CD4-positive, alpha-beta T cell treated with Interleukin-17A for 4 hours (primary cell): ENCODE measurements around the gene SLC25A41.
"Not testable (repeated sequence)": the region's sequence is repeated elsewhere in the genome, so short reads cannot be mapped to it uniquely, and the experiment has no call there.

Source experiments
- DNase-seq: peaks from one replicate; pipeline ENCODE4 v3.0.0-alpha.2; 2020; ENCODE audit warnings: mixed read lengths

The SLC25A41 gene

GRCh38 chr19:6459262-6460098, 25.9 kb upstream of the SLC25A41 start, which contains the start of gene SLC25A23:
SLC25A23 (minus strand) TSS chr19:6459792; CDS start chr19:6459628, 164 bp downstream.
- peak; percentile 81 for DNase-seq

GRCh38 chr19:6458695-6459261, 25.2 kb upstream of the SLC25A41 start:
- no peak for DNase-seq

- no peak for DNase-seq
Measured at GRCh38 chr19:6457958-6458694, 24.6 kb upstream of the SLC25A41 start.

DNA sequence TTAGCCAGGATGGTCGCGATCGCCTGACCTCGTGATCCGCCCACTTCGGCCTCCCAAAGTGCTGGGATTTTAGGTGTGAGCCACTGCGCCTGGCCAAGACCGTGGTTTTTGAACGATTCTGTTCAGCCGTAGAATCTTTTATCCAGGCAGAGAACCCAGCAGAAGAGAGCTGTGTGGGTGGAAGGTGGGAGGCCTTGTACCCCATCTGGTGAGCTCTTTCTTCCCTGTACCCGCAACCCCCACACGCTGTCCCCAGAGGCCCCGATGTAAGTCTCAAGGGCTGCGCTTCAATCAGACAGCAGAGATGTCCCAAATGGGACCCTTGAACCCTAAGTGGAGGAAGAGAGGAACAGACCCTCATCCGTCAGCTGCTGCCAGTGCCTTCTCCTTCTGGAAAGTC, 22.4 kb upstream of the SLC25A41 start:
- DNase-seq: no peak

DNA sequence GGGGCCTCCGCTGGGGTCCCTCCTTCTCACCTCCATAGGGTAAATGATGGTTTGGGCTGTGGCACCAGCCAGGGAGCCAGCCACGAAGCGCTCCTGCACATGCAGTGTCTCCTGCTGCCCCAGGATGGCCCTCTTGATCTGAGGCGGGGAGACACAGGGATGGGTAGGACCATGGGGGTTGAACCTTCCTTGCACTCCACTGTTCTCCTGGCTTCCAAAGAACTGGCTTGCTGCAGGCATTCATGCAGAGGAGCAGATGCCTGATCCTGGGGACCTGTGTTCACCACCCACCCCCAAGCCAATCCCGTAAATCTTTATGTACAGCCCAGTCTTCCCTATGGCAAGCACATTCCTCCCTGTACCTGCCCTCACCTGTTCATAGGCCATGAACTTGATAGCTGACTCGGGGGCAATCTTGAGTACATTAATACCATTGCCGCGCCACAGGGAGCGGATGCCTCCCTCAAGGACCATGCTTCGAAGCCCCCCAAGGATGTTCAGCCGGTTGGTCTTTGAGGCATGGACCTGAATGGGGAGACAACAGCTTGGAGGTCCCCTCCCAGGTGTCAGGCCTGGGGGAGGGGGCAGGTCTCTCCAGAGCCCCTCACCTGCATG, 20.5 kb upstream of the SLC25A41 start:
- no peak for DNase-seq

- no peak for DNase-seq
Measured at GRCh38 chr19:6452899-6453298, 19.3 kb upstream of the SLC25A41 start.

- no peak for DNase-seq
Measured at GRCh38 chr19:6452223-6452614, 18.7 kb upstream of the SLC25A41 start.

GRCh38 chr19:6451583-6452222, 18.1 kb upstream of the SLC25A41 start:
- DNase-seq: no peak

GRCh38 chr19:6450166-6450565, 16.6 kb upstream of the SLC25A41 start:
- DNase-seq: no peak

DNA sequence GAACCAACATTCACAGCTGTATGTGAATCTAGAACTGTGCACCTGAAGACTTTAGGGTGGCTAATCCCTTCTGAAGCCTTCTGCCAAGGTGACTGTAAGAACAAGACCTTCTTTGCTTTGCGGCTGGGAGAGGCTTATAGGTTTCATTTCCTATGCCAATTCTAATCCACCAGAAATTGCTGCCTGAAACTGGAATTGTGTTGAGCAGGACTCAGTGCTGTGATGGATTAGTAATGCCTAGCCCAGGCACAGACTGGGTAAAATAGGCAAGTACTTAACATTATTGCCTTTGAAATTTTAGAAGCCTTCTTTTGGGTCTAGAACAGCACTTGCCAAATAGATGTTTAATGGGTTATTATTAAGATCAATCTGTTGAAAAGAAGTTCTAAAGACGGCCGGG, 14.5 kb upstream of the SLC25A41 start:
- no peak for DNase-seq

- no peak for DNase-seq
Measured at GRCh38 chr19:6446452-6446851, 12.9 kb upstream of the SLC25A41 start.

DNA sequence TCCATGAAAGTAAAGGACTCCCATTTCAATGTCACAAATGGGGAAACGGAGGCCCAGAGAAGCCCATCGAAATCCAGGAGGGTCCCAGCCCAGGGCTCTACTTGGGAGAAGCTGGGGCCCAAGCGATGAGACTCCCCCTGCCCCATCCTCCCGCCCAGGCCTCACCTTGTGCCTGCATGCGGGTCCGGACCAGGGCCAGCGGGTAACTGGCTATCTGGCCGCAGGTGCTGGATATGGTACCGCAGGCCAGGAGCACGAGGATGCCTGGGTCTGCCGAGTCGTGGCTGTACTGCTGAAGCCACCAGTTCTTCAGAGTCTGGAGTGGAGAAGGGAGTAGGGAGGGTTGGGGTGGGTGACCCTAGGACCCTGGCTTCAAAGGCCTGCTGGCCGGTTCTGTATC, 10.4 kb upstream of the SLC25A41 start:
- no peak for DNase-seq

DNA sequence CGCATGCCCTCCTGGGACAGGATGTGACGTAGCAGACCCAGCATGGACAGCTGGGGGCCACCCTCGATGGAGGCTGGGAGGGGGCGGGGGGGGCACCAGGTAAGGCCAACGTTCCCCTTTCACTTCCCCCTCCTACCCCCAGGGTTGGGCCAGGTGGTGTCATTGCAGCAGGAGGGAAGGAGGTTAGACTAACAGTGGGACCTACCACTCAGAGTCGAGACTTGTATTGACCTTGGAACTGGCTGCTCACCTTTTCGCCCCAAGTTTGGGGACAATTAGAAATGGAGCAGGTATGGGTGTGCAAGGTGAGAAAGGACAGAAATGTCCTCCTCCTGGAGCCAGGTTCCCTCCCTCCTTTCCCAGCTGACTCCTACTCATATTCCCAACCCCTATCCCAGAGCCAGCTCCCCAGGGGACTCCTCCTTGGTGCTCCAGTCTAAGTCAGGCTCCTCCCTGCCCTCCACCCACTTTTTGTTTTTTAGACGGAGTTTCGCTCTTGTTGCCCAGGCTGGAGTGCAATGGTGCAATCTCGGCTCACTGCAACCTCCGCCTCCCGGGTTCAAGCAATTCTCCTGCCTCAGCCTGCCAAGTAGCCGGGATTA, 8.6 kb upstream of the SLC25A41 start:
- no peak for DNase-seq

DNA sequence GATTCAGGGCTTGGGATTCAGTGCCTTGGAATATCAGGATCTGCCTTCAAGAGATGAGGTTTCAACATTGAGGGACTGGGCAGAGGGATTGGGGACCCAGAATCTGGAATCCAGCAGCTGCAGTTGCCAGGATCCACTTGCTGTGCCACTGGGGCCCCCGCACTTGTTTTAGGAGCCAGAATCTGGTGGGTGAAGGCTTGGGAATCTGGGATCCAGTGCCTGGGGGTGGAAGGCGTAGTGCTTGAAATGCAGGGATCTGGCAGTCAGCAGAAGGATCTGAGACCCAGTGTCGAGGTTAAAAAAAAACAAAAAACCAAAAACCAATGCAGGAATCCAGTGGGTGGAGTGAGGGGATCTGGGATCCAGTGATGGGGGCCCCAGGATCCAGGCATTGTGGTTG, 7.3 kb upstream of the SLC25A41 start:
- DNase-seq: no peak

- no peak for DNase-seq
Measured at GRCh38 chr19:6439743-6440142, 6.2 kb upstream of the SLC25A41 start.

- DNase-seq: no peak
Measured at GRCh38 chr19:6433165-6433564, 398 bp downstream of the SLC25A41 start.

DNA sequence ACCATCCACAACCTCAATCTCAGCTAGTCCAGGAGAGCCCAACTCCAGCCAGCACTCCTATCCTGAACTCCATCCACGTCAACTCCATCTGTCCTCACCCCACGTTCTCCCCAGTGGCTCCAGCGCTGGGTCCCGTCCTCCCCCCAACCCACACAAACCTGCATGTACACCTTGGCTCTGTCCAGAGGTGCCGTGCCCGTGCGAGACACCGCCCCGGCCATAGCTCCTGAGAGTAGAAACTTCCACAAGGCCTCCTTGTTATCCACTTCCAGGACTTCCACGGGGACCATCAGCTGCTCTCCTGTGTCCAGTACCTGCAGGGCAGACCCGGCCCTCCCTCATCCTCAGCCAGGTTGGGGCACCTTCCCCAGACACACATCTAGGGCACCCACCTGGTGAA, 1.7 kb downstream of the SLC25A41 start:
- DNase-seq: no peak

DNA sequence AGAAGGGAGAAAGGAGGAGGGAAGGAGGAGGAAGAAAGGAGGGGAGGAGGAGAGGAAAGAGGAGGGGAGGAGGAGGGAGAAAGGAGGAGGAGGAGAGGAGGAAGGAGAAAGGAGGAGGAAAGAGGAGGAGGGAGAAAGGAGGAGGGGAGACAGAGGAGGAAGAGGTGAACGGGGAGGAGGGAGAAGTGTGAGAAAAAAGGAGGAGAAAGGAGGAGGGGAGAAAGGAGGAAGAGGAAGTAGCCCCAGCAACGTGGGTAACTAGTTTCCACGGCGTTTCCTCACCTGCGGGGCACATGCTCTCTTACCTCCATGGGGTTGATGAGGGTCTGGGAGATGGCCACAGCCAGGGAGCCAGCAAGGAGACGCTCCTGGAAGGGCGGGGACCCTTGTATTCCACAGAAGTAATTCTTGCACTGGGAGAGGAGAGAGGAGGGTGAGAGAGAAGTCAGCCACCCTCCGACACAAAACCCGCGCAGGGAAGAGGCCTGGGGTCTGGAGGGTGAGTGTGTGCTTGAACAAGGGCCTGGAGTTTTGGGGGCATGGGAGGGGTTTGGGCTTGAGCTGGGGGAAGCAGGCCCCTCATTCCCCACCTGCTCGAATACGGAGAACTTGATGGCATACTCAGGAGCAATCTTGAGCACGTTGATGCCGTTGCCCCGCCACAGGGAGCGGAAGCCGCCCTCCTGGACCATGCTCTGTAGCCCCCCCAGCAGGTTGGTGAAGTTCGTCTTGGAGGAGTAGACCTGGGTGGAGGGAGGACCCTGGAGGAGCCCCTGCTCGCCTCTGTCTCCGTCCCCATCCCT, 3.9 kb downstream of the SLC25A41 start:
- DNase-seq: no peak

DNA sequence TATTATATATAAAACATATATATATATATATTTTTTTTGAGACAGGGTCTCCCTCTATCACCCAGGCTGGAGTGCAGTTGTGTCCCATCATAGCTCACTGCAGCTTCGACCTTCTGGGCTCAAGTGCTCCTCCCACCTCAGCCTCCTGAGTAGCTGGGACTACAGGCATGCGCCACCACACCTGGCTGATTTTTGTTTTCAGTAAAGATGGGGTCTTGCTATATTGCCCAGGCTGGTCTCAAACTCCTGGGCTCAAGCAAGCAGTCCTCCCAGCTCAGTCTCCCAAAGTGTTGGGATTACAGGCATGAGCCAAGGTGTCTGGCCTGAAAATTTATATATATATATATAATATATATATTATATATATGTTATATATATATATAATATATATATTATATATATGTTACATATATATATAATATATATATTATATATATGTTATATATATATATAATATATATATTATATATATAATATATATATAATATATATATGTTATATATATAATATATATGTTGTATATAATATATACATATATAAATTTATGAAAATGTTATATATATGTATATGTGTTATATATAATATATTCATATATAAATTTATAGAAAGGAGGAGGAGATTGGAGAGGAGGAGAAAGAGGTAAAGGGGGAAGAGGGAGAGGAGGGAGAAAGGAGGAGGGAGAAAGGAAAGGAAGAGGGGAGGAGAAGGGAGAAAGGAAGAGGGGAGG, 4.7 kb downstream of the SLC25A41 start:
- not testable (repeated sequence) for DNase-seq

DNA sequence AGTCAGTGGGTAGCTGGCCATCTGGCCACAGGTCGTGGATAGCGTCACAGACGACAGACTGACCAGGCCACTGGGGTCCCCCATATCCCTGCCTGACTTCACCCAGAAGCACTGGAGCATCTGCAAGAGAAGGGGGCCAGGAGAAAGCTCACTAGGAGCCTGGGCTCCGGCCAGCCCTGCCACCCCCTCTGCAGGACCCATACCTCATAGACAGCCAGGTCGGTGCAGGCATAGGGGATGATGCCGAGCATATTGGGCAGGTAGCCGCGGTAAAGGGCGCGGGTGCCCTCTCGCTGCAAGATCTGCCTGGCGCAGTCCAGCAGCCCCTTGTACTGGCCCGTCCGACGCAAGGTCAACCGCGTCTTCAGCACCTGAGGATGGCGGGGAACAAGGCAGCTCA, 6.4 kb downstream of the SLC25A41 start:
- DNase-seq: no peak
